ENCODE data around the gene CAPN1.

DNA sequence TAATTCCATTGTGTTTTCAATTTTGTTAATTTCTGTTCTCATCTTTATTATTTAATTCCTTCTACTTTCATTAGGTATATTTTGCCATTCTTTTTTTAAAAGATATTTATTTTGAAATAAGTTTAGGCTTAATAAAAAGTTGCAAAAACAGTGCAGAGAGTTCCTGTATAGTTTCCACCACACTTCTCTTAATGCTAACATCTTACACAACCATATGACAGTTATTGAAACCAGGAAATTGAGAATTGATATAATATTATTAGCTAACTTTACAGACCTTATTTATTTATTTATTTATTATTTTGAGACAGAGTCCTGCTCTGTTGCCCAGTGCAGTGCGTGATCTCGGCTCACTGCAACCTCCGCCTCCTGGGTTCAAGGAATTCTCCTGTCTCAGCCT is 25.5 kb upstream of the CAPN1 start:
- TF ChIP-seq, protein P1, sequence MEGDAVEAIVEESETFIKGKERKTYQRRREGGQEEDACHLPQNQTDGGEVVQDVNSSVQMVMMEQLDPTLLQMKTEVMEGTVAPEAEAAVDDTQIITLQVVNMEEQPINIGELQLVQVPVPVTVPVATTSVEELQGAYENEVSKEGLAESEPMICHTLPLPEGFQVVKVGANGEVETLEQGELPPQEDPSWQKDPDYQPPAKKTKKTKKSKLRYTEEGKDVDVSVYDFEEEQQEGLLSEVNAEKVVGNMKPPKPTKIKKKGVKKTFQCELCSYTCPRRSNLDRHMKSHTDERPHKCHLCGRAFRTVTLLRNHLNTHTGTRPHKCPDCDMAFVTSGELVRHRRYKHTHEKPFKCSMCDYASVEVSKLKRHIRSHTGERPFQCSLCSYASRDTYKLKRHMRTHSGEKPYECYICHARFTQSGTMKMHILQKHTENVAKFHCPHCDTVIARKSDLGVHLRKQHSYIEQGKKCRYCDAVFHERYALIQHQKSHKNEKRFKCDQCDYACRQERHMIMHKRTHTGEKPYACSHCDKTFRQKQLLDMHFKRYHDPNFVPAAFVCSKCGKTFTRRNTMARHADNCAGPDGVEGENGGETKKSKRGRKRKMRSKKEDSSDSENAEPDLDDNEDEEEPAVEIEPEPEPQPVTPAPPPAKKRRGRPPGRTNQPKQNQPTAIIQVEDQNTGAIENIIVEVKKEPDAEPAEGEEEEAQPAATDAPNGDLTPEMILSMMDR (IDR thresholded peaks at IDR 0.05; ENCODE audit: poor library complexity, severe bottlenecking) = no peak
- no peak for TF ChIP-seq SMC3 (conservative IDR thresholded peaks at IDR 0.05; ENCODE audit: poor library complexity)
- TF ChIP-seq POLR2AphosphoS5 (IDR thresholded peaks at IDR 0.05) = no peak
- TF ChIP-seq EZH2 (IDR thresholded peaks at IDR 0.05; ENCODE audit: borderline replicate concordance, insufficient read depth, low read length, poor library complexity, severe bottlenecking) = no peak
- no peak for TF ChIP-seq MXI1 (conservative IDR thresholded peaks at IDR 0.05; ENCODE audit: poor library complexity, severe bottlenecking)
- TF ChIP-seq, protein P2, sequence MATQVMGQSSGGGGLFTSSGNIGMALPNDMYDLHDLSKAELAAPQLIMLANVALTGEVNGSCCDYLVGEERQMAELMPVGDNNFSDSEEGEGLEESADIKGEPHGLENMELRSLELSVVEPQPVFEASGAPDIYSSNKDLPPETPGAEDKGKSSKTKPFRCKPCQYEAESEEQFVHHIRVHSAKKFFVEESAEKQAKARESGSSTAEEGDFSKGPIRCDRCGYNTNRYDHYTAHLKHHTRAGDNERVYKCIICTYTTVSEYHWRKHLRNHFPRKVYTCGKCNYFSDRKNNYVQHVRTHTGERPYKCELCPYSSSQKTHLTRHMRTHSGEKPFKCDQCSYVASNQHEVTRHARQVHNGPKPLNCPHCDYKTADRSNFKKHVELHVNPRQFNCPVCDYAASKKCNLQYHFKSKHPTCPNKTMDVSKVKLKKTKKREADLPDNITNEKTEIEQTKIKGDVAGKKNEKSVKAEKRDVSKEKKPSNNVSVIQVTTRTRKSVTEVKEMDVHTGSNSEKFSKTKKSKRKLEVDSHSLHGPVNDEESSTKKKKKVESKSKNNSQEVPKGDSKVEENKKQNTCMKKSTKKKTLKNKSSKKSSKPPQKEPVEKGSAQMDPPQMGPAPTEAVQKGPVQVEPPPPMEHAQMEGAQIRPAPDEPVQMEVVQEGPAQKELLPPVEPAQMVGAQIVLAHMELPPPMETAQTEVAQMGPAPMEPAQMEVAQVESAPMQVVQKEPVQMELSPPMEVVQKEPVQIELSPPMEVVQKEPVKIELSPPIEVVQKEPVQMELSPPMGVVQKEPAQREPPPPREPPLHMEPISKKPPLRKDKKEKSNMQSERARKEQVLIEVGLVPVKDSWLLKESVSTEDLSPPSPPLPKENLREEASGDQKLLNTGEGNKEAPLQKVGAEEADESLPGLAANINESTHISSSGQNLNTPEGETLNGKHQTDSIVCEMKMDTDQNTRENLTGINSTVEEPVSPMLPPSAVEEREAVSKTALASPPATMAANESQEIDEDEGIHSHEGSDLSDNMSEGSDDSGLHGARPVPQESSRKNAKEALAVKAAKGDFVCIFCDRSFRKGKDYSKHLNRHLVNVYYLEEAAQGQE (IDR thresholded peaks at IDR 0.05; ENCODE audit: borderline replicate concordance) = no peak
- TF ChIP-seq EP300 (conservative IDR thresholded peaks at IDR 0.05; ENCODE audit: poor library complexity, severe bottlenecking) = no peak
- no peak for TF ChIP-seq RAD21 (conservative IDR thresholded peaks at IDR 0.05)
- TF ChIP-seq TAF1 (IDR thresholded peaks at IDR 0.05; ENCODE audit: low read depth) = no peak
